Measurements from ENCODE around the gene TUBA1B. TPM values are rescaled to one million over a fixed set of nuclear protein-coding genes. Genes with fewer than 3 reads are reported as not detected.
"Not testable (repeated sequence)": the region's sequence is repeated elsewhere in the genome, so short reads cannot be mapped to it uniquely, and the experiment has no call there.

The TUBA1B gene
- 3,556 and 4,028 TPM in 2 replicates for total RNA-seq (2014; rRNA removed; shearing (Covaris generic))

DNA sequence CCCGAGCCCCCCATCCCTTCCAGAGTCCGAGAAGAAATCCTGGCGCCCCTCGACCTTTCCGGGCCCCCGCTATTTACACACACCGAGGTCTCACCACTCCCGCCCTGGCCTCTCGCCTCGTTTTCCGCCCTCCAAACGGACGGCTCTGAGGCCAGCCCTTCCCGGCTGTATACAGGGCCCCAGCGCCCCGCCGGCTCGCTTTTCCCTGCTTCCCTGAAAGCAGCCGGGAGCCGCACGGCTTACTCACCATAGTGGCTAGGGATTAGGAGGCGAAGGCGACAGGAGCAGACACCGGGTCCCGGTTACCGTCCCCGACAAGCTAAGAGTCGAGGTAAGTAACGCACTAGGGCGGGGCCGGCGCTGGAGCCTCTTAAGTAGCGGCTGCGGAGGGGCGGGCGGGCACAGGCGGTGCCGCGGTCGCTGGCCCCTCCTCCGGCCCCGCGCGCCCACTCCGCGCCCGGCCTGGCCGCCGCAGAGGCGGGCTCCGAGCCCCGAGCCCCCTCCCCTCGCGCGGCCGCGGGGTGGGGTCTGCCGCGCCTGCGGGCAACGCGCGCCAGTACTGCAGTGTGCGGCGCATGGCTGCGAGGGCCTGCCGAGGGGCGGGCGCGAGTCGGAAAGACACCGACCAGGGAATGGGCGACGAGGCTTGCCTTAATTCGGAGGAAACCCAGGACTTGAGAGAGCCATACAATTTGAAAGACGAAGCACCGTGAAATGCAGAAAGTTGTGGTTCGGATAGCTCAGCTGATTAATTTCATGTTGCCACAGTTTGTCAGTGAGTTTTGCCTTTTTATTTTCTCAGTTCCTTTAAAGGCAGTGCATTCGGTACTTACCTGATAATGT, at the start of gene TUBA1B:
Gene TUBA1B, minus strand, starts transcription at position 345 of the 843 bp plus-strand sequence. Its CDS starts 95 bp downstream, at position 250.
- H3K4me3 ChIP-seq (ENCODE audit: insufficient read depth, low read depth, low read length): peak within 1 kb of the TSS; percentile 99
- H3K27me3 ChIP-seq (ENCODE audit: control insufficient read depth, insufficient read depth, low read length): no peaks in the 10 kb centered on the region
- peak; percentile 99 for DNase-seq
- H3K36me3 ChIP-seq (replicated peaks; ENCODE audit: control insufficient read depth, insufficient read depth, low read length): peaks cover 18% of the 10 kb centered on the region

DNA sequence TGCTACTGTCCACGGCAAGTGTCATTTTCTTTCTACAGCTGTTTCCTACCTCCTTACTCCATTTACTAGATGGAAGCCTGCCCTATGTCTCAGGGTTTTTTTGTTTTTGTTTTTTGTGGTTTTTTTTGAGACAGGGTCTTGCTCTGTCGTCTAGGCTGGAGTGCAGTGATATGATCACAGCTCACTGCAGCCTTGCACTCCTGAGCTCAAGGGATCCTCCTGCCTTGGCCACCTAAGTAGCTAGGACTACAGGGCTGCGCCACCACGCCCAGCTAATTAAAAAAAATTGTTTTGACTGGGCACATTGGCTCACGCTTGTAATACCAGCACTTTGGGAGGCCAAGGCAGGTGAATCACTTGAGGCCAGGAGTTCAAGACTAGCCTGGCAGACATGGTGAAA, 43.0 kb upstream of the TUBA1B start:
- Histone ChIP-seq H3K4me3 (ENCODE audit: insufficient read depth, low read depth, low read length) (no peak overlapping the region), H3K27me3 (ENCODE audit: control insufficient read depth, insufficient read depth, low read length) (no peaks in the 10 kb centered on the region), H3K36me3 (replicated peaks; ENCODE audit: control insufficient read depth, insufficient read depth, low read length) (no peaks in the 10 kb centered on the region)
- no peak for DNase-seq

DNA sequence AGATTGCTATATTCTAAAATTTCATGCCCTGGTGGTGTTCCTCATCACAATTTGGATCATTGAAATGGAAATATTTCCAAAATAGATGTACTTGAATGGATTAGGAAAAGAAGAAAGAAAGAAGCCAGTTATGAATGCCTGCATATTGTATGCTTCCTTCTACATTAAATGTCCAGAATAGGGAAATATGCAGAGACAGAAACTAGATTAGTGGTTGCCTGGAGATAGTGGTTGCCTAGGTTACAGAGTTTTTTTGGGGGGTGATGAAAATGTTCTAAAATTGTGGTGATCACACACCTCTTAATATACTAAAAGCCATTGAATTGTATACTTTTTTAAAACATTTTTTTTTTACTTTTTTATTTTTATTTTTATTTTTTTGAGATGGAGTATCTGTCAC, 39.7 kb upstream of the TUBA1B start:
- Histone ChIP-seq H3K36me3 (replicated peaks; ENCODE audit: control insufficient read depth, insufficient read depth, low read length) (no peaks in the 10 kb centered on the region), H3K4me3 (ENCODE audit: insufficient read depth, low read depth, low read length) (no peak overlapping the region), H3K27me3 (ENCODE audit: control insufficient read depth, insufficient read depth, low read length) (no peaks in the 10 kb centered on the region)
- DNase-seq: no peak

DNA sequence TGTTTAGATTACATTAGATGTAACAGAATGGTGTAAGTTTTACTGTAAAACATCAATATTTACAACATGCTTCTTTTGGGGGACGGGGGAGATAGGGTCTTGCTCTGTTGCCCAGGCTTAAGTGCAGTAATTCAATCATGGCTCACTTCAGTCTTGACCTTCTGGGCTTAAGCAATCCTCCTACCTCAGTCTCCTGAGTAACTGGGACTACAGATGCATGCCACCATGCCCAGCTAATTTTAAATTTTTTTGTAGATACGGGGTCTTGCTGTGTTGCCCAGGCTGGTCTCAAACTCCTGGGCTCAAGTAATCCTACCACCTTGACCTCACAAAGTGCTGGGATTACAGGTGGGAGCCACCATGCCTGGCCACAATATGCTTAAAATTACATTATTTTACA, 33.9 kb upstream of the TUBA1B start:
- Histone ChIP-seq H3K27me3 (ENCODE audit: control insufficient read depth, insufficient read depth, low read length) (no peaks in the 10 kb centered on the region), H3K36me3 (replicated peaks; ENCODE audit: control insufficient read depth, insufficient read depth, low read length) (no peaks in the 10 kb centered on the region), H3K4me3 (ENCODE audit: insufficient read depth, low read depth, low read length) (no peak overlapping the region)
- no peak for DNase-seq

DNA sequence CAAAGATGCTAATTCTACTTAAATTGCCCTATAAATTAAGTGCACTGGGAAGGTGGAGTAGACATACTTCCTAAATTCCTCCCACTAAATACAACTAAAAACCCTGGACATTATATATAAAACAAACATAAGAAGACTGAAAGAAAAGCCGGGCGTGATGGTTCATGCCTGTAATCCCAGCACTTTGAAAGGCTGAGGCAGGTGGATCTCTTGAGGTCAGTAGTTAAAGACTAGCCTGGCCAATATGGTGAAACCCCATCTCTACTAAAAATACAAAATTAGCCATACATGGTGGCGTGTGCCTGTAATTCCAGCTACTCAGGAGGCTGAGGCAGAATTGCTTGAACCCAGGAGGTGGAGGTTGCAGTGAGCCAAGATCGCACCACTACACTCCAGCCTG, 30.7 kb upstream of the TUBA1B start:
- H3K36me3 ChIP-seq (replicated peaks; ENCODE audit: control insufficient read depth, insufficient read depth, low read length); DNase-seq; H3K27me3 ChIP-seq (ENCODE audit: control insufficient read depth, insufficient read depth, low read length); H3K4me3 ChIP-seq (ENCODE audit: insufficient read depth, low read depth, low read length): not testable (repeated sequence)

DNA sequence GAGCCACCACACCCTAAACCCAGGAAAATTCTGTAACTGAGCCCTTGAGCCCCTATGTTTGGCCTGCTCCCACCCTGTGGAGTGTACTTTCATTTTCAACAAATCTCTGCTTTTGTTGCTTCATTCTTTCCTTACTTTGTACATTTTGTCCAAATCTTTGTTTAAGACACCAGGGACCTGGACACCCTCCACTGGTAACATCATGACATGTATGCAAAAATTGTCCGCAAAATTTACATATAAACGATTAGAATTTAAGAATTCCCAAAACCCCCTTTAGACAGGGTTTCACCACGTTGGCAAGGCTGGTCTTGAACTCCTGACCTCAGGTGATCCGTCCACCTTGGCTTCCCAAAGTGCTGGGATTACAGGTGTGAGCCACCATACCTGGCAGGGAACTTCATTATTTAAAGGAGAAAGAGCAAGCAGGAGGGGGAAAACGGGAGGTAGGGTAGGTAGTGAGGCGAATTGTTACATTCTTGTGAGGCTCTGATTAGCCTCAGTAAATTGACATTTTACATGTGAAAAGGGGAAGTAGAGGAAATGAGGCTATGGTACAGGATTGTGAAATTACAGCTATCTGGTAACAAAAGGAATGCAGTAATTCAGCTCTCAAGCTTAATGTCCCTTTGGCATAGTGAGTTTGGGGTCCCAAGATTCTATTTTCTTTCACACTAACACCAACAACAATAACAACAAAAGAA, 30.0 kb upstream of the TUBA1B start:
- H3K27me3 ChIP-seq (ENCODE audit: control insufficient read depth, insufficient read depth, low read length): no peaks in the 10 kb centered on the region
- no peak for DNase-seq

DNA sequence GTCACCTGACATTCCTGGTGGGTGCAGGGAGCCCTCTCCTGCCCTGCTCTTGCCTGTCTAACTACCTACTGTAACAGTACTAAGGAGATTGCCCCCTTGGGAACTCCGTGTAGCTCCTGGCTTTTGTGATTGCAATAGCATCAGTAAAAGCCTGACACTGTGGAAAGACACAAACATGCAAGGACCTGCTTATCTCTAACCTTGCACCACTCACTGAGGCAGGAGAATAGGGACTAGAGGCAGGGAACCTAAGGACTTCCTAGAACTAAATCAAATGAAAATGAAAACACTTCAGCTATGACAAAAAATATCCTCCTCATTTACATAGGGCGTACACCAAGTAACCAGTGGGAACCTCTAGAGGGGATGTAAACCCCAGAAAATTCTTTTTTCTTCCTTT, 29.2 kb upstream of the TUBA1B start:
- no peak for DNase-seq
- no peak overlapping the region for H3K4me3 ChIP-seq (ENCODE audit: insufficient read depth, low read depth, low read length)
- no peaks in the 10 kb centered on the region for H3K36me3 ChIP-seq (replicated peaks; ENCODE audit: control insufficient read depth, insufficient read depth, low read length)
- no peaks in the 10 kb centered on the region for H3K27me3 ChIP-seq (ENCODE audit: control insufficient read depth, insufficient read depth, low read length)

More for the DNA sequence above, 30.0 kb upstream of the TUBA1B start:
- H3K4me3 ChIP-seq (ENCODE audit: insufficient read depth, low read depth, low read length): no peak overlapping the region
- H3K36me3 ChIP-seq (replicated peaks; ENCODE audit: control insufficient read depth, insufficient read depth, low read length): no peaks in the 10 kb centered on the region

DNA sequence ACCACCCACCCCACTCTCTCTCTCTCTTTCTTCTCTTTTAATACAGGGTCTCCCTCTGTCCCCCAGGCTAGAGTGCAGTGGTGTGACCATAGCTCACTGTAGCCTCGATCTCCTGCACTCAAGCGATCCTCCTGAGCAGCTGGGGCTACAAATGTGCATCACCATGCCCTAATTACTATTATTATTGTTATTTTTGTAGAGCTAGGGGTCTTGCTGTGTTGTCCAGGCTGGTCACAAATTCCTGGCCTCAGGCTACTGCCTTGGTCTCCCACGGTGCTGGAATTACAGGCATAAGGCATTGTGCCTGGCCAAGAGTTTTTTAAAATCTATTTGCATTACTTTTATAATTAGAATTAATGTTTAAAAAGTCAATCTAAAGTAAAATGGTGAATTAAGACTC, 23.0 kb upstream of the TUBA1B start:
- no peaks in the 10 kb centered on the region for H3K36me3 ChIP-seq (replicated peaks; ENCODE audit: control insufficient read depth, insufficient read depth, low read length)
- H3K27me3 ChIP-seq (ENCODE audit: control insufficient read depth, insufficient read depth, low read length): no peaks in the 10 kb centered on the region
- H3K4me3 ChIP-seq (ENCODE audit: insufficient read depth, low read depth, low read length): no peak overlapping the region
- no peak for DNase-seq

DNA sequence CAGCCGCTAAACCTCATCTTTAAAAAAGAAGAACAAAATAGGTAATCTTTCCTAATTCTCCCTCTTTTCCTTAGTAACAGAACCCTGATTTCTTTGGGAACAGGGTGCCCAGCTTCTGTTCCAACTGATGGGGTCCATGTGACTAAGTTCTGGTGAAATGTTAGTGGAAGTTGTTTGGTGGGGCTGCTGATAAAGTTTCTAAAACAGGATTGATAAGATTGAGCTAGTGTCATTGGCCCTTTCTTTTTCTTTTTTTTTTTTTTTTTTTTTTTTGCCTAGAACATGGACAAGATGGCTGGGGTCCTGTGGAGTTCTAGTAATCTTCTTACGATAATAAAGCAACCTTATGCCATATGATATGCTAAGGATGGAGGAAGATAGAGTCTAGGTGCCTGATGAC, 16.2 kb upstream of the TUBA1B start:
- no peaks in the 10 kb centered on the region for H3K27me3 ChIP-seq (ENCODE audit: control insufficient read depth, insufficient read depth, low read length)
- no peak overlapping the region for H3K4me3 ChIP-seq (ENCODE audit: insufficient read depth, low read depth, low read length)
- H3K36me3 ChIP-seq (replicated peaks; ENCODE audit: control insufficient read depth, insufficient read depth, low read length): no peaks in the 10 kb centered on the region
- DNase-seq: no peak

DNA sequence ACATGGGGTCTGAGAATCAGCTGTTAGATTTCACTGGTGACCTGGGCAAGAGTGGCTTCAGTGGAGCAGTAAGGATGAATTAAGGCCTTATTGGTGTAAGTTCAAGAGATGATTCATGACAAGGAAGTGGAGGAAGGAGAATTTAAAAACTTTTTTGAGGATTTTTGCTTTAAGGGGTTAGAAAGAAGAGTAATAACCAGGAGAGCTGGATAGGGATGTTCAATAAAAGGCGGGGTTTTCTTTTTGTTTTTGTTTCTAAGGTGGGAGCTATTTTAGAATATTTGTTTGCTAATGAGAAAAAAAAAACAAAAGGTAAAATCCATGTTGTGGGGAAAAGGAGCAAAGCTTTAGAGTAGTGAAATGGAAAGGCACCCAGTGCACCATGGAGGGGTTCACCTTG, 15.2 kb upstream of the TUBA1B start:
- DNase-seq: no peak
- Histone ChIP-seq H3K36me3 (replicated peaks; ENCODE audit: control insufficient read depth, insufficient read depth, low read length) (no peaks in the 10 kb centered on the region), H3K27me3 (ENCODE audit: control insufficient read depth, insufficient read depth, low read length) (no peaks in the 10 kb centered on the region), H3K4me3 (ENCODE audit: insufficient read depth, low read depth, low read length) (no peak overlapping the region)

DNA sequence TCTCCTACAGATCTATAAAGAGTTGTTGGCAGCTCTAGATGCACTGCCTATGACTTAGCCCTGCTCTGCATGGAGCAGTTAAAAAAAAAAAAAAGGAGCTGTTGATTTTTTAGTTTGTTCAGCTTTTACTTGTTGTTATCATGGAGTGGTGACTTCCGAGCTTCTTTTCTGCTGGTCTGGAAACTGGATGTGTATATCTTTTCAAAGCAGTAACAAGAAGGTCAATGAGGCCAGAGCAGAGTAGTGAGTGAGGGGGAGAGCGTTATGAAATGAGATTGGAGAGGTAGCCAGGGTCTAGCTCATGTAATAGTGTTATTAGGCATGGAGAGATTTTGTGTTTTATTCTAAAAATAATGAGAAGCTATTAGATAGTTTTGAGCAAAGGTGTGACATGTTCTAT, 13.2 kb upstream of the TUBA1B start:
- Histone ChIP-seq H3K27me3 (ENCODE audit: control insufficient read depth, insufficient read depth, low read length) (no peaks in the 10 kb centered on the region), H3K4me3 (ENCODE audit: insufficient read depth, low read depth, low read length) (no peak overlapping the region), H3K36me3 (replicated peaks; ENCODE audit: control insufficient read depth, insufficient read depth, low read length) (no peaks in the 10 kb centered on the region)
- DNase-seq: no peak

DNA sequence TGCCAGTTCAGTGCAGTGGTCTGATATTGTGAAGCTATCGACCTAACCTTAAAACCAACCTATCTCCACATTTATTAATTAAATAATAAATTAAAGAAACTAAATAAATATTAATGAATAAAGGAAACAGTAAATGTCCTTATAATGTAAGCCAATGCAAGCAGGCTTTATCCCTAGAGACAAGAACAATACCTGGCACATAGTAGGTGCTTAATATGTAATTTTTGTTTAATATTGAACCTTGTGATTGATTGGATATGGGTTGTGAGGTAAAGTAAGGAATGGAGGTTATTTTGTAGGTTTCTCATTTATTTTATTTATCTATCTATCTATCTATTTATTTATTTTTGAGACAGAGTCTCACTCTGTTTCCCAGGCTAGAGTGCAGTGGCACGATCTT, 7.8 kb upstream of the TUBA1B start:
- H3K27me3 ChIP-seq (ENCODE audit: control insufficient read depth, insufficient read depth, low read length): no peaks in the 10 kb centered on the region
- H3K4me3 ChIP-seq (ENCODE audit: insufficient read depth, low read depth, low read length): no peak overlapping the region
- H3K36me3 ChIP-seq (replicated peaks; ENCODE audit: control insufficient read depth, insufficient read depth, low read length): no peaks in the 10 kb centered on the region
- no peak for DNase-seq

DNA sequence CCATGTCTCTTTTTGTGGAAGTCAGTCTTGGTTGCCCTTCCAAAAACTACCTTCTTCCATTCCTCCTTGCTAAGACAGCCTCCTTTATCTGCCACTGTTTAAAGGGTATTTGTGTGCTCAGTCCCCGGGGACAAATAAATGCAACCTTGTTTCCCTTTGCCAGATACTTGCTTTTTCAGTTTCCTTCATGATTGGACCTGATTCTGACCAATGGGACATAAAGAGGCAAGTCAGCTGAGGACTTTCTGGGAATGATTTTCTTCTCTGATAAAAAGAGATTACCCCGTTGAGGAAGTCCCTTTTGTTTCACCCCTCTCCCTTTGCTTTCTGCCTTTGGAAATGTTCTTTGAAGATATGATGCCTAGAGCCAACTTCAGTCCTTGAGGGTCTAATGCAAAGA, 7.4 kb upstream of the TUBA1B start:
- H3K27me3 ChIP-seq (ENCODE audit: control insufficient read depth, insufficient read depth, low read length): no peaks in the 10 kb centered on the region
- no peaks in the 10 kb centered on the region for H3K36me3 ChIP-seq (replicated peaks; ENCODE audit: control insufficient read depth, insufficient read depth, low read length)
- no peak overlapping the region for H3K4me3 ChIP-seq (ENCODE audit: insufficient read depth, low read depth, low read length)
- no peak for DNase-seq

DNA sequence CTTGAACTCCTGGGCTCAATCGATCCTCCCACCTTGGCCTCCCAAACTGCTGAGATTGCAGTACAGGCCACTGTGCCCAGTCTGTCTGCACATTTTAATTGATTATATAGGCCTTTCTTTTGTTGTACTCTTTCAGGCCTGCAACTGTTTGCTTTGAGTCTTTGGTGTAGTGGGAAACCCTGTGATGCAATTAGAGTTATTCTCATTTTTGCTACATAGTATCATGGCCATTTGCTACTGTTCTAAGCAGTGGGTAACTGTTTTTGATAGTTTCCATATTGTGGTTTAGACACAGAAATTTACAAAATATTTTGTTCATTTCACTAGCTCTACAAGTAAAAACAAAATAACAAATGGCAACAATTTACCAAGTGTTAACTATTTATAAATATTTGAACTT, 6.3 kb upstream of the TUBA1B start:
- no peak for DNase-seq
- Histone ChIP-seq H3K36me3 (replicated peaks; ENCODE audit: control insufficient read depth, insufficient read depth, low read length) (no peaks in the 10 kb centered on the region), H3K4me3 (ENCODE audit: insufficient read depth, low read depth, low read length) (no peak overlapping the region), H3K27me3 (ENCODE audit: control insufficient read depth, insufficient read depth, low read length) (no peaks in the 10 kb centered on the region)

DNA sequence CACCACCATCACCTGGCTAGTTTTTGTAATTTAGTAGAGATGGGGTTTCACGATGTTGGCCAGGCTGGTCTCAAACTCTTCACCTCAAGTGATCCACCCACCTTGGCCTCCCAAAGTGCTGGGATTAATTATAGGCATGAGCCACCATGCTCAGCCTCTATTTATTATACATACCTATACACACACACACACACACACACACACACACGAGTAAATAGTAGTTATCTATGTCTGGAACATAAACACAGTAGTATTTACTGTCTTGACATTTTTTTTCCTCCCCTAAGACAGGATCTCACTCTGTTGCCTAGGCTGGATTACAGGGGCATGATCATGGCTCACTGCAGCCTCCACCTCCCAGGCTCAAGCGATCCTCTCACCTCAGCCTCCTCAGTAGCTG, 5.8 kb upstream of the TUBA1B start:
- H3K4me3 ChIP-seq (ENCODE audit: insufficient read depth, low read depth, low read length); DNase-seq; H3K36me3 ChIP-seq (replicated peaks; ENCODE audit: control insufficient read depth, insufficient read depth, low read length); H3K27me3 ChIP-seq (ENCODE audit: control insufficient read depth, insufficient read depth, low read length): not testable (repeated sequence)
